CD14-positive monocyte (primary cell): ENCODE measurements around the gene ACOT7. TPM values are rescaled to one million over a fixed set of nuclear protein-coding genes. Genes with fewer than 3 reads are reported as not detected.
A peak's percentile ranks its signal among the peaks of the same experiment; 100 is the strongest.

ENCODE experiments used
- DNase-seq, 3 donors: peaks; one replicate each; pipeline ENCODE4 v3.0.0-alpha.2; 2011 to 2022
- H2AFZ ChIP-seq: 2 replicates; pipeline ENCODE4 v1.6.0; 2012; ENCODE audit warnings: mild to moderate bottlenecking, low read depth, low read length, inconsistent platforms; ENCODE audit not compliant: insufficient read depth, poor library complexity, severe bottlenecking
- H3K27ac ChIP-seq, 2 donors: 1 replicate in 1 of 2; 2 replicates in 1 of 2; pipeline ENCODE4 v1.5.1; 2012 to 2013; ENCODE audit warnings: low read length in 2 of 2, control low read depth in 1 of 2, inconsistent platforms in 1 of 2, low read depth in 1 of 2, mild to moderate bottlenecking in 1 of 2
- H3K27me3 ChIP-seq, 2 donors: one replicate each; pipeline versions ENCODE4 v1.6.0 to v1.6.1; 2011 to 2013; ENCODE audit warnings: low read length in 2 of 2; ENCODE audit not compliant: control insufficient read depth in 2 of 2, insufficient read depth in 2 of 2
- H3K36me3 ChIP-seq, 2 donors: replicated peaks in 1 of 2; 1 replicate in 1 of 2; 2 replicates in 1 of 2; pipeline versions ENCODE4 v1.5.1 to v1.6.1; 2012 to 2013; ENCODE audit warnings: low read length in 2 of 2, control low read depth in 1 of 2, inconsistent platforms in 1 of 2, mild to moderate bottlenecking in 1 of 2; ENCODE audit not compliant: insufficient read depth in 2 of 2, control insufficient read depth in 1 of 2
- H3K4me1 ChIP-seq, 2 donors: 1 replicate in 1 of 2; 2 replicates in 1 of 2; pipeline versions ENCODE4 v1.5.1 to v1.6.1; 2012 to 2013; ENCODE audit warnings: low read length in 2 of 2, control low read depth in 1 of 2, inconsistent platforms in 1 of 2, mild to moderate bottlenecking in 1 of 2, moderate library complexity in 1 of 2; ENCODE audit not compliant: insufficient read depth in 2 of 2, control insufficient read depth in 1 of 2
- H3K4me2 ChIP-seq: replicated peaks from 2 replicates; pipeline ENCODE3; 2012; ENCODE audit warnings: low read length, moderate library complexity, mild to moderate bottlenecking; ENCODE audit not compliant: poor library complexity, severe bottlenecking; ENCODE audit errors: extremely low read depth
- H3K4me3 ChIP-seq, 3 experiments: fragments of 200-600 bp in 1 of 3; sonication (generic) in 1 of 3; replicated peaks in 1 of 3; 1 replicate in 2 of 3; 2 replicates in 1 of 3; pipeline ENCODE4 v1.5.1; 2011 to 2013; ENCODE audit warnings: low read length in 3 of 3, mild to moderate bottlenecking in 3 of 3, control low read depth in 2 of 3, low read depth in 2 of 3, inconsistent platforms in 1 of 3, moderate library complexity in 1 of 3
- H3K79me2 ChIP-seq: 2 replicates; pipeline ENCODE4 v1.6.0; 2012; ENCODE audit warnings: mild to moderate bottlenecking, control low read depth, inconsistent platforms, low read length, moderate library complexity; ENCODE audit not compliant: insufficient read depth
- H3K9ac ChIP-seq: 2 replicates; pipeline ENCODE4 v1.6.0; 2017; ENCODE audit warnings: low read length, mild to moderate bottlenecking; ENCODE audit not compliant: insufficient read depth, poor library complexity, severe bottlenecking
- H3K9me3 ChIP-seq, 2 donors: replicated peaks in 1 of 2; 1 replicate in 1 of 2; 2 replicates in 1 of 2; pipeline versions ENCODE4 v1.5.1 to v1.6.1; 2012 to 2013; ENCODE audit warnings: low read length in 2 of 2, control low read depth in 1 of 2; ENCODE audit not compliant: control insufficient read depth in 1 of 2, insufficient read depth in 1 of 2
- H4K20me1 ChIP-seq: 2 replicates; pipeline ENCODE4 v1.6.0; 2012; ENCODE audit warnings: mild to moderate bottlenecking, low read length, control low read depth, moderate library complexity; ENCODE audit not compliant: insufficient read depth
- H3K27ac Mint-ChIP-seq, 7 donors: one replicate each; pipeline ENCODE4 v1.8.0; 2020; ENCODE audit warnings: mild to moderate bottlenecking in 7 of 7, mixed read lengths in 7 of 7, moderate library complexity in 6 of 7, inconsistent platforms in 2 of 7
- H3K27me3 Mint-ChIP-seq, 3 donors: one replicate each; pipeline ENCODE4 v1.8.0; 2021 to 2022; ENCODE audit warnings: low read depth in 3 of 3, mild to moderate bottlenecking in 3 of 3, mixed read lengths in 3 of 3, moderate library complexity in 3 of 3, inconsistent platforms in 1 of 3
- H3K36me3 Mint-ChIP-seq, 2 donors: one replicate each; pipeline ENCODE4 v1.8.0; 2020; ENCODE audit warnings: mixed read lengths in 2 of 2, inconsistent platforms in 1 of 2, mild to moderate bottlenecking in 1 of 2
- H3K4me1 Mint-ChIP-seq: one replicate; pipeline ENCODE4 v1.8.0; 2020; ENCODE audit warnings: mild to moderate bottlenecking, mixed read lengths
- H3K4me3 Mint-ChIP-seq, 2 donors: one replicate each; pipeline ENCODE4 v1.8.0; 2020; ENCODE audit warnings: mild to moderate bottlenecking in 2 of 2, mixed read lengths in 2 of 2, moderate library complexity in 1 of 2
- H3K9me3 Mint-ChIP-seq, 7 donors: one replicate each; pipeline ENCODE4 v1.8.0; 2020 to 2022; ENCODE audit warnings: mixed read lengths in 7 of 7, mild to moderate bottlenecking in 6 of 7, moderate library complexity in 6 of 7, inconsistent platforms in 2 of 7
- CTCF ChIP-seq: fragments of 200-600 bp; IDR thresholded peaks from one replicate; pipeline ENCODE4 v1.8.0; 2022; ENCODE audit warnings: antibody characterized with exemption, mild to moderate bottlenecking
- WGBS: methylation state at CpG from one replicate; pipeline ENCODE4 v1.1.5; 2013; ENCODE audit warnings: missing lambda C conversion rate; ENCODE audit not compliant: insufficient coverage; 5-methylcytosine and 5-hydroxymethylcytosine counted together
- intact Hi-C, 2 donors: fragments of 100-400 bp; cut with micrococcal nuclease; formaldehyde crosslinking; loops; one replicate each; pipeline versions ENCODE4 v1.15.0 to v1.15.1; 2023
- polyA plus RNA-seq, 3 donors: library from polyadenylated mRNA; depleted of rRNA in 1 of 3; unstranded in 2 of 3; stranded (reverse) in 1 of 3; fragments of 300-500 nt in 2 of 3; fragments of >200 nt in 1 of 3; fragmentation: Illumina TruSeq in 2 of 3; gene quantifications; 1 replicate in 2 of 3; 2 replicates in 1 of 3; pipeline ENCODE4 v1.2.3, GENCODE V29; 2012 to 2021

ACOT7 gene
- polyA plus RNA-seq, 3 donors = 0.63 to 4.3 (median 1.4) TPM

DNA sequence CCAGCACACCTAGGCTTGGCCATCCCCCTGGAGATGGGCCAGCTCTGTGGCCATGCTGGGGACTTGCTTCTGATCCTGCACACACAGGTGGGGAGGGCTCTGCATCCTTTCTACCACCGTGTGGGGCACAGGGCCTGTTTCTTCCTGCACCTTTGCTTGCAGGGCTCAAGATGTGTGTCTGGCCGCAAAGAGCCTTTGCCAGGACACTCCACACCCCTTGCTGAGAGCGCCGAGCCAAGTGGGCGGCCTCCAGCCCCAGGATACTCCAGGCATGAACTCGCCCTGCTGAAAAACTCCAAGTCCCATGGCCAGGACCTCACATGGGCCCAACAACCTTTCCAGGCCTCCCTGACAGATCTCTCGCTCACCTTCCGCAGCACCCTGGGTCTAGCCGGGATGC is 121.1 kb downstream of the ACOT7 start:
- Mint-ChIP-seq H3K27ac (no peak overlapping the region), H3K9me3 (no peaks in the 10 kb centered on the region), H3K4me1 (no peaks in the 10 kb centered on the region), H3K36me3 (no peaks in the 10 kb centered on the region), H3K4me3 (no peak overlapping the region), H3K27me3 (no peaks in the 10 kb centered on the region)
- intact Hi-C loops = no loop called here
- no peaks in the 10 kb centered on the region for H3K9me3 ChIP-seq
- no peak overlapping the region for H3K9ac ChIP-seq
- no peak overlapping the region for H3K4me2 ChIP-seq
- H4K20me1 ChIP-seq = no peaks in the 10 kb centered on the region
- H2AFZ ChIP-seq = no peak overlapping the region
- H3K27me3 ChIP-seq = no peaks in the 10 kb centered on the region
- WGBS = 95% methylated on average over 8 of the region's 9 CpGs
- H3K4me1 ChIP-seq = no peaks in the 10 kb centered on the region
- H3K79me2 ChIP-seq = no peaks in the 10 kb centered on the region
- no peak for TF ChIP-seq CTCF
- H3K27ac ChIP-seq = no peak overlapping the region
- H3K4me3 ChIP-seq = no peak overlapping the region
- no peak for DNase-seq
- H3K36me3 ChIP-seq = no peaks in the 10 kb centered on the region

DNA sequence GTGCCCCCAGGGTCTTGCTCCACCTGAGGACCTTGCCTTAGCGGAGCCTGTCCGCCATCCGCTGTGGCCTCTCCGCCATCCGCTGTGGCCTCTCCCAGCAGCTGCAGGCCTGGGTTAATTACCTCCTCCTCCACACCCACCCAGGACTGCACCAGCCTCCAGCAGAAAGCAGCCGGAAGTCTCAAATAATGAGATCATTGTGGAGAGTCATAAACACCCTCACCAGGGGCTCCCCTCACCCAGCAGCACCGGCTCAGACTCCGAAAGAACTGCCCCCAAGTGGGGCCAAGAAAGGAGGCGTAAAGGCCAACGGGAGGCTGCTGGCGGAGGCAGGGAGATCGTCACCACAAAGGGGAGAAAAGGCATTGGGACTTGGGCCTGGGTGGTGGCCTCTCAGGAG is 122.0 kb downstream of the ACOT7 start:
- H3K36me3 Mint-ChIP-seq = no peaks in the 10 kb centered on the region
- H3K27me3 Mint-ChIP-seq = no peaks in the 10 kb centered on the region
- no peak overlapping the region for H3K4me3 Mint-ChIP-seq
- Histone ChIP-seq H3K9ac (no peak overlapping the region), H3K36me3 (no peaks in the 10 kb centered on the region), H3K4me1 (no peaks in the 10 kb centered on the region), H4K20me1 (no peaks in the 10 kb centered on the region), H3K4me3 (no peak overlapping the region), H3K79me2 (no peaks in the 10 kb centered on the region), H2AFZ (no peak overlapping the region), H3K9me3 (no peaks in the 10 kb centered on the region), H3K27me3 (no peaks in the 10 kb centered on the region), H3K4me2 (no peak overlapping the region), H3K27ac (no peak overlapping the region)
- intact Hi-C loops = no loop called here
- TF ChIP-seq CTCF = no peak
- H3K4me1 Mint-ChIP-seq = no peaks in the 10 kb centered on the region
- no peaks in the 10 kb centered on the region for H3K9me3 Mint-ChIP-seq
- no peak for DNase-seq
- 94% methylated on average over 10 of the region's 12 CpGs for WGBS
- peak overlapping the region in 1 of 7 donors; percentile 62 for H3K27ac Mint-ChIP-seq
